ENCODE data around the gene PNMA6F.

GRCh38 chrX:153339662-153340061 is 18.1 kb upstream of the PNMA6F start:
- TF ChIP-seq CTCF (IDR thresholded peaks at IDR 0.05): no peak
- TF ChIP-seq POLR2A (IDR thresholded peaks at IDR 0.05): no peak
